GM12878 (cell line): ENCODE measurements around the gene FKBP15. TPM values are rescaled to one million over a fixed set of nuclear protein-coding genes. Genes with fewer than 3 reads are reported as not detected.

ENCODE experiments used
- ATAC-seq: fragments of 200-7000 bp; cut with Tn5 transposase; 3 replicates; pipeline ENCODE4 v1.9.1; 2020; ENCODE audit warnings: mild to moderate bottlenecking, moderate library complexity
- BruUV-seq: library from RNA; stranded (reverse); fragments of 400-500 nt; replicated peaks from 2 replicates; lab custom pipeline; 2021; lab: Mats Ljungman, UMichigan
- CTCF ChIA-PET: fragments of 300-600 bp; sonication (Branson Sonifier 250); formaldehyde crosslinking; extraction: SDS; loops from one replicate; lab custom pipeline; 2021; ENCODE audit warnings: inconsistent platforms; lab: Yijun Ruan, JAX
- POLR2A ChIA-PET: fragments of 350-600 bp; formaldehyde crosslinking; extraction: SDS; loops from one replicate; lab custom pipeline; 2021; ENCODE audit warnings: inconsistent platforms; lab: Charles Lee
- RAD21 ChIA-PET: fragments of 300-600 bp; sonication (Branson Sonifier 250); formaldehyde crosslinking; loops from one replicate; lab custom pipeline; 2023; ENCODE audit warnings: antibody characterized with exemption; ENCODE audit not compliant: unreplicated experiment; lab: Charles Lee
- SMC1A ChIA-PET: fragments of 300-600 bp; sonication (Branson Sonifier 250); formaldehyde crosslinking; loops from one replicate; lab custom pipeline; 2023; ENCODE audit not compliant: unreplicated experiment, uncharacterized antibody; lab: Charles Lee
- DNase-seq: peaks from one replicate; pipeline ENCODE4 v3.0.0-alpha.2; 2011; ENCODE audit warnings: low read depth, low spot score
- FAIRE-seq: peaks from 3 replicates; lab custom pipeline; 2011; peaks lifted over from hg19 to GRCh38; lab: Jason Lieb, UNC
- H2AFZ ChIP-seq: 2 replicates; pipeline ENCODE4 v1.6.0; 2011; ENCODE audit warnings: low read depth, low read length, control low read depth; ENCODE audit not compliant: control insufficient read depth
- H3K27ac ChIP-seq: 2 replicates; pipeline ENCODE4 v1.5.1; 2011; ENCODE audit warnings: control low read depth; ENCODE audit not compliant: control insufficient read depth, insufficient read depth
- H3K27me3 ChIP-seq, 2 experiments: replicated peaks in 1 of 2; 2 replicates each; pipeline versions ENCODE4 v1.6.0 to v1.6.1; 2011; ENCODE audit warnings: low read length in 1 of 2; ENCODE audit not compliant: control insufficient read depth in 2 of 2, insufficient read depth in 2 of 2
- H3K36me3 ChIP-seq, 2 experiments: 2 replicates each; pipeline ENCODE4 v1.5.1; 2011; ENCODE audit warnings: low read length in 1 of 2; ENCODE audit not compliant: control insufficient read depth in 2 of 2, insufficient read depth in 2 of 2
- H3K4me1 ChIP-seq: 2 replicates; pipeline ENCODE4 v1.6.1; 2011; ENCODE audit warnings: mild to moderate bottlenecking, low read length, moderate library complexity, mixed read lengths; ENCODE audit not compliant: control insufficient read depth, insufficient read depth
- H3K4me2 ChIP-seq: 2 replicates; pipeline ENCODE4 v1.6.0; 2011; ENCODE audit warnings: control low read depth; ENCODE audit not compliant: control insufficient read depth, insufficient read depth
- H3K4me3 ChIP-seq: fragments of 200-600 bp; sonication (generic); 2 replicates; pipeline ENCODE4 v1.5.1; 2016
- H3K79me2 ChIP-seq: 2 replicates; pipeline ENCODE4 v1.6.0; 2011; ENCODE audit warnings: low read length; ENCODE audit not compliant: control insufficient read depth, insufficient read depth
- H3K9ac ChIP-seq: 2 replicates; pipeline ENCODE4 v1.8.0; 2011; ENCODE audit warnings: low read length, control low read depth, mixed read lengths; ENCODE audit not compliant: control insufficient read depth, insufficient read depth
- H3K9me3 ChIP-seq: replicated peaks from 3 replicates; pipeline ENCODE4 v1.5.1; 2011; ENCODE audit warnings: mild to moderate bottlenecking, low read length; ENCODE audit not compliant: control insufficient read depth, insufficient read depth
- H4K20me1 ChIP-seq: 2 replicates; pipeline ENCODE4 v1.6.0; 2011; ENCODE audit not compliant: control insufficient read depth, insufficient read depth
- BHLHE40 ChIP-seq, 2 experiments: fragments of 450-650 bp in 1 of 2; IDR thresholded peaks; 2 replicates each; pipeline ENCODE4 v1.6.1; 2011 to 2017; ENCODE audit warnings: low read depth in 2 of 2, borderline replicate concordance in 1 of 2, improper control_type of control experiment in 1 of 2, low read length in 1 of 2, mild to moderate bottlenecking in 1 of 2
- CHD2 ChIP-seq: IDR thresholded peaks from 2 replicates; pipeline ENCODE4 v1.6.1; 2011; ENCODE audit warnings: low read depth, low read length, improper control_type of control experiment, borderline replicate concordance
- E2F8 ChIP-seq: fragments of 450-650 bp; IDR thresholded peaks from 2 replicates; pipeline ENCODE4 v1.6.1; 2018; ENCODE audit warnings: mild to moderate bottlenecking, low read depth, moderate library complexity; ENCODE audit not compliant: partially characterized antibody
- GABPA ChIP-seq: IDR thresholded peaks from 2 replicates; pipeline ENCODE4 v1.6.1; 2014; ENCODE audit warnings: antibody characterized with exemption, low read depth, mild to moderate bottlenecking, inconsistent platforms
- KAT2A ChIP-seq: conservative IDR thresholded peaks from 2 replicates; pipeline ENCODE4 v1.6.1; 2011; ENCODE audit warnings: low read depth, low read length; ENCODE audit not compliant: control insufficient read depth
- POLR2AphosphoS5 ChIP-seq: IDR thresholded peaks from 2 replicates; pipeline ENCODE4 v1.6.1; 2011; ENCODE audit warnings: mild to moderate bottlenecking, low read length, inconsistent platforms
- SUPT20H ChIP-seq: IDR thresholded peaks from 2 replicates; pipeline ENCODE4 v1.6.1; 2011; ENCODE audit warnings: low read depth, mild to moderate bottlenecking, low read length, moderate library complexity, borderline replicate concordance; ENCODE audit not compliant: control insufficient read depth
- ZBTB40 ChIP-seq: fragments of 450-650 bp; IDR thresholded peaks from 2 replicates; pipeline ENCODE4 v1.6.1; 2016; ENCODE audit warnings: mild to moderate bottlenecking, moderate library complexity, borderline replicate concordance
- WGBS: methylation state at CpG from one replicate; pipeline ENCODE4 v1.1.6; 2016; ENCODE audit warnings: low lambda C conversion rate; ENCODE audit not compliant: insufficient replicate concordance, insufficient coverage; ENCODE audit errors: missing lambda C conversion rate; 5-methylcytosine and 5-hydroxymethylcytosine counted together
- in situ Hi-C: fragments of 300-500 bp; cut with MboI; formaldehyde crosslinking; loops from 9 replicates; pipeline ENCODE4 v1.14.3; 2018; ENCODE audit warnings: mixed read lengths
- intact Hi-C: fragments of 100-400 bp; cut with micrococcal nuclease; formaldehyde crosslinking; loops from one replicate; pipeline ENCODE4 v1.14.2; 2022; ENCODE audit not compliant: unreplicated experiment
- polyA plus RNA-seq, 11 experiments: library from polyadenylated mRNA; depleted of rRNA in 4 of 11; unstranded in 6 of 11; stranded (reverse) in 5 of 11; fragments of >200 nt; fragmentation: Nextera tagmentation in 4 of 11; fragmentation: Illumina TruSeq in 1 of 11; extraction: Ambion mirVana in 4 of 11; extraction: Trizol in 1 of 11; gene quantifications; 1 replicate in 1 of 11; 2 replicates in 10 of 11; pipeline versions ENCODE4 v1.2.1 to v1.2.3, GENCODE V29; 2011 to 2016; ENCODE audit warnings: inconsistent platforms in 2 of 11, missing spikeins in 2 of 11, low read depth in 1 of 11
- total RNA-seq, 4 experiments: library from RNA; depleted of rRNA in 3 of 4; stranded (reverse); fragments of >200 nt in 3 of 4; fragmentation: Illumina TruSeq in 1 of 4; extraction: Trizol in 1 of 4; gene quantifications; 2 replicates each; pipeline versions ENCODE4 v1.2.1 to v1.2.3, GENCODE V29; 2013 to 2021

FKBP15 gene
- total and polyA plus RNA-seq, 10 of the 15 experiments (the other 5 are each of a cell fraction or from before 2014, with no cell fraction given) = 5.0 to 53.4 (median 21.2) TPM

GRCh38 chr9:113220467-113221002 is 542 bp downstream of the FKBP15 start:
- no peak for DNase-seq
- in situ Hi-C loops = no loop called here
- peaks cover 4% of the 10 kb centered on the region; the same call in 1 of the 2 replicates for H3K4me1 ChIP-seq

More at GRCh38 chr9:113220467-113221002, 542 bp downstream of the FKBP15 start:
- peak overlapping the region; percentile 86 for H3K4me3 ChIP-seq
- H3K36me3 ChIP-seq = 0 out of 4 replicates have a peak, but pooled peaks cover 0 to 7% of the 10 kb centered on the region in 2 experiments
- no peaks in the 10 kb centered on the region for H4K20me1 ChIP-seq
- ATAC-seq = peak; percentile 31
- peak overlapping the region; percentile 95 for H3K27ac ChIP-seq
- H2AFZ ChIP-seq = peak overlapping the region; percentile 92
- CTCF ChIA-PET = interaction anchor here (0.8 to 4.8 kb wide), 10 partner anchors 11 to 364 kb away, joined by 3 to 52 read pairs (median 4); partner anchors contain the start of genes C9orf43, CDC26, POLE3 and PRPF4
- H3K79me2 ChIP-seq = peaks cover 75% of the 10 kb centered on the region
- RAD21 ChIA-PET = interaction anchor here (0.8 to 5.1 kb wide), 12 partner anchors 11 to 437 kb away, joined by 3 to 32 read pairs (median 4); partner anchors contain the start of genes C9orf43, CDC26, POLE3 and PRPF4
- TF ChIP-seq BHLHE40 (IDR thresholded peaks at IDR 0.05; ENCODE audit: borderline replicate concordance in 1 of 2, low read depth in 2 of 2, low read length in 1 of 2) (peak; percentile 60 to 62; a peak in 2 of 4 replicates), CHD2 (no peak), POLR2AphosphoS5 (no peak), ZBTB40 (0 out of 2 replicates have a peak, but pooled peaks have one; percentile 25), GABPA (no peak), SUPT20H (no peak), E2F8 (no peak), KAT2A (no peak)
- POLR2A ChIA-PET = interaction anchor here (0.9 to 4.5 kb wide), 6 partner anchors 11 to 734 kb away, joined by 3 to 32 read pairs (median 8); partner anchors contain the start of genes C9orf43, CDC26, KIAA1958 and POLE3
- intact Hi-C loops = loop anchor here (1.0 to 5.0 kb wide), 2 partner anchors 55 to 162 kb away; partner anchors contain the start of genes CDC26 and PRPF4
- no peaks in the 10 kb centered on the region for H3K27me3 ChIP-seq
- under 1% methylated on average over 11 of the region's 11 CpGs for WGBS
- H3K4me2 ChIP-seq = peak overlapping the region; percentile 98
- TSS peak; percentile 74 for BruUV-seq
- peak overlapping the region; percentile 70 for H3K9ac ChIP-seq
- no peaks in the 10 kb centered on the region for H3K9me3 ChIP-seq
- SMC1A ChIA-PET = interaction anchor here (0.6 to 5.0 kb wide), 16 partner anchors 7 to 190 kb away, joined by 3 to 68 read pairs (median 6); partner anchors contain the start of genes C9orf43, CDC26, POLE3 and PRPF4
- FAIRE-seq = no peak
